HUDEP-2 (cell line): ENCODE data around the gene ACOT12.
"Not testable (repeated sequence)": the region's sequence is repeated elsewhere in the genome, so short reads cannot be mapped to it uniquely, and the experiment has no call there.

ENCODE experiments used
- DNase-seq, 76 experiments: peaks; one replicate each; lab custom pipeline; 2025; ENCODE audit not compliant: unreplicated experiment in 76 of 76; lab: John Stamatoyannopoulos, UW

Gene ACOT12

GRCh38 chr5:81345411-81346003 lies 48.4 kb downstream of the ACOT12 start:
- DNase-seq = no peak

- no peak for DNase-seq
Measured at GRCh38 chr5:81344736-81345135, 49.2 kb downstream of the ACOT12 start.

DNA sequence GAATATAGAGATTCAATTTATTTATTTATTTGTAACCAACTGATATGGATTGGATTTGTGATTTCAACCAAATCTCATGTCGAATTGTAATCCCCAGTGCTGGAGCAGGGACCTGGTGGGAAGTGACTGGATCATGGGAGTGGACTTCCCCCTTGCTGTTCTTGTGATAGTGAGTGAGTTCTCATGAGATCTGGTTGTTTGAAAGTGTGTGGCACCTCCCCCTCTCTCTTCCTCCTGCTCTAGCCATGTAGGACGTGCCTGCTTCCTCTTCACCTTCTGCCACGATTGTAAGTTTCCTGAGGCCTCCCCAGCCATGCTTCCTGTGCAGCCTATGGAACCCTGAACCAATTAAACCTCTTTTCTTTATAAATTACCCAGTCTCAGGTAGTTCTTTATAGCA lies 55.7 kb downstream of the ACOT12 start:
- not testable (repeated sequence) for DNase-seq

DNA sequence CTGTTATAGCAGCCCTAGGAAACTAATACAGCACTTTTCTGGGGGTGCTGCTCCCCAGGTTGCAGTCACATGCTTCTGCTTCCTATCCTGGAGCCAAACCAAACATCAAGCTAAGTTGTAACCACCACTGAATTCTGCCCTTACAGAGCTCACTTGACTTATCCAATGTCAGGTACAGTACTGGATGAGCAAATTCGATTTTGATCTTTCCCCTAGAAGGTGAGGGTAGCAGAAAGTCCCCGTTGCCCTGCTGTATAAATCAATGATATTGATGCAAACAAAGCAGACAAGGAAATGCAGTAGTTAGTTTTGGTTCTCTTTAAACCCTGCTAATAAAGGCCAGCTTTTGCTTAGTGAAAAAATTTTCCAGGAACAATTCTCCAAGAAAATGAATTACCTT lies 56.1 kb downstream of the ACOT12 start:
- no peak for DNase-seq

- DNase-seq = no peak
Measured at GRCh38 chr5:81336556-81336955, 57.4 kb downstream of the ACOT12 start.

DNA sequence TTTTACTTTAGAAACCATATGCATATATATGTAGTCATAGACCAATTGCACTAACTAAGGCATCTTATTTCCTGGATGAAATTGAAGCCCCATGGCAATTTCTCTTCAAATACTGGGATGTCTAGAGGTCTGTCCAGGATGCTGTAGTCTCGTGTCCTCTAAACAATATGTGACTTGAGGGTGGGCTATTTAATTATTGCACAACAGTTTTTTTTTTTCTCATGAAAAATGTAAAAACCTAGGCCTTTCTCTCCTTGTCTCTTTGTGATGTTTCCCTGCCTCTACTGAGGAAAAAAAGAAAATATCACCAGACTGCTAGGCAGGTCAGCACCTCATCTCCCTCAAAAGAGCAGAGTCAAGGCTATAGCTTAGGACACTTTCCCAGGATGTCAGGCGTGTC lies 58.0 kb downstream of the ACOT12 start:
- DNase-seq = no peak

DNA sequence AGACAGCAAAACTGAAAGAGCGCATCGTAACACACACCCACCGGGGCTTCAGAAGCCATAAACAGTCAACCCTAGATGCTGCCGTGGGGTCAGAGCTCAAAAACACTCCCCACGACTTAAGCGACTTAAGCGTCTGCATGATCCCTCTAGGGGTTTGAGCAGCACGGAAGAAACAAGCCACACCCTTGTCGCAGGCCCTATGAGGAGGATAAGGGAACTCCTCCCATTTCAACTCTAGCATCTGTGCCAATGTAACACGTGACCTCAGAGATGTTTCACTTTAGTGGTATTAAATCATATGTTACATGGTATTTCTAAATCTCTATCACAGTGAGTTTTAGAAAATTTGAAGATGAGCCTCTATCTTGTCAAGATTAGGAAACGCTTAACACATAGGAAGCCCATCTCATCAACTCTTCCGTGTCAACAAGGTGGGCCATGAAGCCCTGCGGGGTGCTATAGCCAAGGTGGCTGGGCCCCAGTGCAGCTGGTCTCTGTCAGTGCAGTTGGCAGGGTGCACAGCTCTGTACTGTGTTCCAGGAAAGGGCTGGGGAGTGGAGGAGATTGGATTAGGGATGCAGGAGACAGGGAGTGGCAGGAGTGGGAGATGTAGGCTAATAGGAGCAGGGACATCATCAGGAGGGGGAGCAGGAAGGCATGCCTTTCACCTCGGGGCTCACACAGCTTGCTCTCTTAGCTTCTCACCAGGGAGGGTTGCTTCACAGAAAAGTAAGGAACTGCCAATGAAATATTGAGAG lies 59.5 kb downstream of the ACOT12 start:
- no peak for DNase-seq

DNA sequence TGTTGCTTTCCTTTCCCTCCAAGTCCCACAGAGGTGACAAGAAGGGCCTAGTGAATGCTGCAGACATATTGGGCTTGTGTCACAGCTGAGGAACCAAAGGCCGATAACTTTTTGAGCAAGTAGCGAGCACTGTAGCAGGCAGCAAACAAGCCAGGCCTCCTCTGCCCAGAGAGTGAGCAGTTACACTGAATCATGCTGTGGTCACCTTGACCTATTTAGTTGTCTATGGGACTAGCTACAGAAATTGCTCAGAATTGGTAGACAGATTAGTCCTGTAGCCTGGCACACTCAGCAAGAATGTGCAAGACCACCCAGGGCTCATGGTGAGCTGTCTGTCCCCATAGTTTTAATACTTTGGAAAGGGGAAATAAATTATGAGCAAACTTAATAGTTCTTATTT lies 67.4 kb downstream of the ACOT12 start:
- no peak for DNase-seq

- no peak for DNase-seq
Measured at GRCh38 chr5:81317536-81317935, 76.4 kb downstream of the ACOT12 start.

DNA sequence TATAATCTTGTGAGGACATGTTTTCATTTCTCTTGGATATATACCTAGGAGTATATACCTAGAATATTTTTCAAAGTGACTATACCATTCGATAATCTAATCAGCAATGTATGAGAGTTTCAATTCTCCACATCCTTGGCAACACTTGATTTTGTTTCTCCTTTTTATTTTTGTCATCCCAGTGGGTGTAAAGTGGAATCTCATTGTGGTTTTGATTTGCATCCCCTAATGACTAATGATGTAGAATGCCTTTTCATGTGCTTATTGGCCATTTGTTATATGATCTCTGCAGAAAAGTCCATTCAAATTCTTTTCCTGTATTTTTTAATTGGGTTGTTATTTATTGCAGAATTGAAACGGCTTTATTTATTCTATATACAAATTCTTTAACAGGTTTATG lies 77.4 kb downstream of the ACOT12 start:
- DNase-seq = no peak

DNA sequence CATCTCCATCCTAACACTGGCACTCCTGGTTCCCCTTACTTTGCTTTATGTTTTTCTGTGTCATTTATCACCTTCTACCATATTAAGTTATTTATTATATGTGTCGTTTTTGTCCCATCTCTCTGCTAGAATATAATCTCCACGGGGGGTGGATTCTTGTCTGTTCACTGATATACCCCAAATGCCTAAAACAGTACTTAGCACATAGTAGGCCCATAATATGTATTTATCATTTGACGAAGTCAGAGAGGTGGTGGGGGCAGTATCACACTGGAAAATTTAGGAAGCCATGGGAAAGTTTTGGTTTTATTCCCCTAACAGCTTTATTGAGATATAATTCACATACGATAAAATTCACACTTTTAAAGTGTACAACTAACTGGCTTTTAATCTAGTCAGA lies 78.1 kb downstream of the ACOT12 start:
- no peak for DNase-seq

- no peak for DNase-seq
Measured at GRCh38 chr5:81315336-81315735, 78.6 kb downstream of the ACOT12 start.

DNA sequence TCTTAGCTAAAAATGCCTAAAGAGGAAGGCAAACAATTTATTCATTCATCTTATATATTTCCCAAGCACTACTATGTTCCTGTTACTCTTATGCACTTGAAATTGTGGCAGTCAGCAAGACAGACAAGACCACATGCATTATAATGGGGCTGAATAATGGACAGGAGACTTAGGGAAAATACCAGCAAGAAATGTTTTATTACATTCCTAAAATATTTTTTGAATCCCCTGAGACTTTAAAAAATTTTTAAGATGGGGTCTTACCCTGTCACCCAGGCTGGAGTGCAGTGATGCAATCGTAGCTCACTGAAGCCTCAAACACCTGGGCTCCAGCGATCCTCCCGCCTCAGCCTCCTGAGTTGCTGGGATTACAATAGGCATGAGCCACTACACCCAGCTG lies 79.4 kb downstream of the ACOT12 start:
- DNase-seq = no peak

DNA sequence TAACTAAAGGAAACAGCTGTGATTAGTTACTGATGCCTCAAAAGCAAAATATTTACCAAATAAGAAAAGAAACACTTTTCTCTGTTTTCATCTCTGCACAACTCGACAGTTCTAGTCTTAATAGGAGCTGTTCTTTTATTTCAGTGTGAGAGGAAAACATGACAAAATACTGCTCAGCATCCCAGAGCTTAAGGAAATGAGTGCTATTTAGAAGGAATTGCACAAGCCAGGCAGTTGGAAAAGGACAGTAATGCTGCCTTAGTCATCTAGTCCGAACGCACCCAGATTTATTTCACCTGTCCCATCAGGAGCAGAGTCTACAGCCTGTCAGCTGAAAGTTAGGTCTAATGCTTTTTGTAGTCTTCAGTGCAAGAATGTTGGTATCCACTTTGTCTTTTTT lies 80.2 kb downstream of the ACOT12 start:
- no peak for DNase-seq

GRCh38 chr5:81313278-81313677 lies 80.7 kb downstream of the ACOT12 start:
- DNase-seq = no peak

DNA sequence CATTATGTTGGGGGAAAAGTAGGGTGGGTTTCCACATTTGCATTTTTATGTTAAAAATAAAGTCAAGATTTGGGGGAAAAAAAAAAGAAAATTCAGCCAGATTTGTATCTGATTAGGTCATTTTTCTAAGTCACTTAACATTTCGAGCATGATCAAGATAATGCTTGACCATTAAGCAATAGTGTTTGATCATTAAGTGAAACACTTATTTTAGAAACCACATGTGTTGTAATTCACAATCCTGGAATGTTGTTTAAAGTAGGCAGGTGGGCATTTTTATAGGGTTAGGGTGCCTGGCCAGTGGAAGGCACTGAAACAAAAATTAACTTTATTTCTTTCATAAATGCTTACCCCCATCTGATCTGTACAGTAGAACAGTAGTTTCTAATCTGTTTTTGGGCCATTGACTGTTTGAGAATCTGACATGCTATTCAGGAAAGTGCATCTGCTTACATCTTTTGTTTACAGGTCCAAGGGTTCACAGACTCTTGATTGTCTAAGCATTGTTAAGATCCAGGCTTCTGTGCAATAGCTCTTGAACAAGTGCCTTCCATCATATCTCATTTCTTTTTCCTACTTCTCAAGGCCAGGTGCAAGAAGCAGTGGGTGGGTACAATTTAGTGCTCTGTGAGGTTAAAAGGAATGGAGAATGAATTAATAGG lies 83.4 kb downstream of the ACOT12 start:
- DNase-seq = no peak

- DNase-seq = no peak
Measured at GRCh38 chr5:81308836-81309235, 85.1 kb downstream of the ACOT12 start.

GRCh38 chr5:81305785-81306184 lies 88.1 kb downstream of the ACOT12 start:
- DNase-seq = no peak

GRCh38 chr5:81303563-81303962 lies 90.4 kb downstream of the ACOT12 start:
- DNase-seq = no peak

- no peak for DNase-seq
Measured at GRCh38 chr5:81302596-81302995, 91.3 kb downstream of the ACOT12 start.

- DNase-seq = peak in 75 of 76 experiments; percentile 10 to 93 (median 85)
Measured at GRCh38 chr5:81301271-81302015, 92.5 kb downstream of the ACOT12 start, which contains the start of gene ZCCHC9. ZCCHC9 (plus strand) TSS chr5:81301587; CDS start chr5:81304758, 3,171 bp downstream.
